DMS79 (cell line): ENCODE data around the gene NTPCR.
"Not testable (repeated sequence)": the region's sequence is repeated elsewhere in the genome, so short reads cannot be mapped to it uniquely, and the experiment has no call there.

Experiments
- DNase-seq: peaks from one replicate; lab custom pipeline; 2025; lab: John Stamatoyannopoulos, UW

Gene NTPCR

GRCh38 chr1:232984577-232985425, 34.4 kb downstream of the NTPCR start:
- DNase-seq = no peak

GRCh38 chr1:232985882-232986526, 35.6 kb downstream of the NTPCR start:
- DNase-seq = no peak

- no peak for DNase-seq
Observed at GRCh38 chr1:232986527-232986922, 36.1 kb downstream of the NTPCR start.

- no peak for DNase-seq
Observed at GRCh38 chr1:232987046-232987773, 36.8 kb downstream of the NTPCR start.

- DNase-seq = no peak
Observed at GRCh38 chr1:232987774-232988140, 37.3 kb downstream of the NTPCR start.

- no peak for DNase-seq
Observed at GRCh38 chr1:232988572-232989040, 38.2 kb downstream of the NTPCR start.

GRCh38 chr1:232990176-232991128, 40.0 kb downstream of the NTPCR start:
- no peak for DNase-seq

- no peak for DNase-seq
Observed at GRCh38 chr1:232991238-232991637, 40.8 kb downstream of the NTPCR start.

- no peak for DNase-seq
Observed at GRCh38 chr1:232992227-232992626, 41.8 kb downstream of the NTPCR start.

- no peak for DNase-seq
Observed at GRCh38 chr1:232993555-232993954, 43.1 kb downstream of the NTPCR start.

GRCh38 chr1:232995189-232995588, 44.8 kb downstream of the NTPCR start:
- DNase-seq = no peak

GRCh38 chr1:232996143-232996542, 45.7 kb downstream of the NTPCR start:
- DNase-seq = no peak

- no peak for DNase-seq
Observed at GRCh38 chr1:232998138-232998537, 47.7 kb downstream of the NTPCR start.

- no peak for DNase-seq
Observed at GRCh38 chr1:232998646-232999045, 48.2 kb downstream of the NTPCR start.

GRCh38 chr1:232999956-233000625, 49.7 kb downstream of the NTPCR start:
- DNase-seq = no peak

- DNase-seq = not testable (repeated sequence)
Observed at GRCh38 chr1:233003638-233004037, 53.2 kb downstream of the NTPCR start.

GRCh38 chr1:233004451-233004850, 54.0 kb downstream of the NTPCR start:
- no peak for DNase-seq

- peak; percentile 68 for DNase-seq
Observed at GRCh38 chr1:233005156-233005555, 54.7 kb downstream of the NTPCR start.

GRCh38 chr1:233005703-233006102, 55.3 kb downstream of the NTPCR start:
- DNase-seq = no peak

- no peak for DNase-seq
Observed at GRCh38 chr1:233006108-233006507, 55.7 kb downstream of the NTPCR start.

GRCh38 chr1:233006541-233006973, 56.1 kb downstream of the NTPCR start:
- DNase-seq = no peak
